Endothelial cell of umbilical vein (primary cell): ENCODE measurements around the gene CFAP43. TPM values are rescaled to one million over a fixed set of nuclear protein-coding genes. Genes with fewer than 3 reads are reported as not detected.

Experiments used
- BruUV-seq: library from RNA; stranded (reverse); fragments of 400-500 nt; replicated peaks from 2 replicates; lab custom pipeline; 2021; lab: Mats Ljungman, UMichigan
- CTCF ChIA-PET: fragments of 300-600, 350-600 bp; sonication (Branson Sonifier 250); formaldehyde crosslinking; loops from one replicate; lab custom pipeline; 2021; ENCODE audit warnings: antibody characterized with exemption, inconsistent platforms; lab: Charles Lee
- POLR2A ChIA-PET: fragments of 300-600, 350-600 bp; sonication (Branson Sonifier 250); formaldehyde crosslinking; loops from one replicate; lab custom pipeline; 2021; ENCODE audit warnings: antibody characterized with exemption, inconsistent platforms; lab: Charles Lee
- DNase-seq: peaks from one replicate; pipeline ENCODE4 v3.0.0-alpha.2; 2011; ENCODE audit warnings: low read depth, low spot score
- FAIRE-seq: peaks from 2 replicates; lab custom pipeline; 2011; peaks lifted over from hg19 to GRCh38; lab: Jason Lieb, UNC
- H2AFZ ChIP-seq: 2 replicates; pipeline ENCODE4 v1.6.0; 2012; ENCODE audit warnings: low read depth, low read length, control low read depth, inconsistent platforms
- H3K27ac ChIP-seq: 2 replicates; pipeline ENCODE4 v1.5.1; 2011; ENCODE audit warnings: low read depth, mild to moderate bottlenecking, control low read depth, low read length, moderate library complexity; ENCODE audit not compliant: insufficient read depth
- H3K27me3 ChIP-seq, 2 experiments: 2 replicates each; pipeline versions ENCODE4 v1.6.0 to v1.6.1; 2011; ENCODE audit warnings: low read length in 2 of 2, mixed read lengths in 1 of 2; ENCODE audit not compliant: control insufficient read depth in 2 of 2, insufficient read depth in 2 of 2
- H3K36me3 ChIP-seq, 2 experiments: 2 replicates in 1 of 2; 3 replicates in 1 of 2; pipeline ENCODE4 v1.5.1; 2011; ENCODE audit warnings: low read length in 2 of 2, mild to moderate bottlenecking in 1 of 2, moderate library complexity in 1 of 2; ENCODE audit not compliant: control insufficient read depth in 2 of 2, insufficient read depth in 2 of 2; ENCODE audit errors: extremely low read depth in 1 of 2
- H3K4me1 ChIP-seq: 3 replicates; pipeline ENCODE4 v1.5.1; 2011; ENCODE audit warnings: mild to moderate bottlenecking, low read length; ENCODE audit not compliant: control insufficient read depth, insufficient read depth; ENCODE audit errors: extremely low read depth
- H3K4me2 ChIP-seq: 2 replicates; pipeline ENCODE4 v1.6.1; 2011; ENCODE audit warnings: low read length, control low read depth, mixed read lengths; ENCODE audit not compliant: insufficient read depth
- H3K4me3 ChIP-seq, 3 experiments: fragments of 200-600 bp in 1 of 3; sonication (generic), shearing (Covaris generic) in 1 of 3; replicated peaks in 1 of 3; 2 replicates each; pipeline ENCODE4 v1.5.1; 2011 to 2016; ENCODE audit warnings: control low read depth in 3 of 3, low read length in 3 of 3, mild to moderate bottlenecking in 2 of 3, inconsistent platforms in 1 of 3, low read depth in 1 of 3, moderate library complexity in 1 of 3; ENCODE audit not compliant: insufficient read depth in 1 of 3
- H3K79me2 ChIP-seq: 2 replicates; pipeline ENCODE4 v1.6.0; 2012; ENCODE audit warnings: low read length, inconsistent platforms; ENCODE audit not compliant: control insufficient read depth, insufficient read depth
- H3K9ac ChIP-seq: replicated peaks from 2 replicates; pipeline ENCODE3; 2011; ENCODE audit warnings: low read length, control low read depth; ENCODE audit not compliant: insufficient read depth; ENCODE audit errors: extremely low read depth
- H3K9me1 ChIP-seq: replicated peaks from 3 replicates; pipeline ENCODE4 v1.6.0; 2011; ENCODE audit warnings: mild to moderate bottlenecking, low read length; ENCODE audit not compliant: control insufficient read depth, insufficient read depth; ENCODE audit errors: extremely low read depth
- H3K9me3 ChIP-seq: replicated peaks from 2 replicates; pipeline ENCODE4 v1.5.1; 2012; ENCODE audit warnings: low read length, inconsistent platforms; ENCODE audit not compliant: control insufficient read depth, insufficient read depth
- H4K20me1 ChIP-seq: replicated peaks from 2 replicates; pipeline ENCODE3; 2011; ENCODE audit warnings: mild to moderate bottlenecking, low read length; ENCODE audit not compliant: control insufficient read depth, insufficient read depth; ENCODE audit errors: extremely low read depth
- EZH2 ChIP-seq: IDR thresholded peaks from 2 replicates; pipeline ENCODE4 v1.6.1; 2012; ENCODE audit warnings: borderline replicate concordance, low read depth, mild to moderate bottlenecking, moderate library complexity, low read length, inconsistent platforms; ENCODE audit not compliant: severe bottlenecking
- FOS ChIP-seq: IDR thresholded peaks from 2 replicates; pipeline ENCODE4 v1.6.1; 2011; ENCODE audit warnings: mild to moderate bottlenecking, low read length, moderate library complexity, borderline replicate concordance; ENCODE audit not compliant: insufficient read depth
- GATA2 ChIP-seq: IDR thresholded peaks from 2 replicates; pipeline ENCODE4 v1.7.0; 2011; ENCODE audit warnings: low read depth, mild to moderate bottlenecking, moderate library complexity, mixed read lengths, low read length; ENCODE audit not compliant: insufficient read length, insufficient read depth
- JUN ChIP-seq: IDR thresholded peaks from 2 replicates; pipeline ENCODE4 v1.6.1; 2011; ENCODE audit warnings: borderline replicate concordance, low read depth; ENCODE audit not compliant: insufficient read length, insufficient read depth
- MYC ChIP-seq: IDR thresholded peaks from one replicate; pipeline ENCODE4 v1.6.1; 2011; ENCODE audit warnings: mild to moderate bottlenecking, low read depth, low read length
- POLR2A ChIP-seq: IDR thresholded peaks from 2 replicates; pipeline ENCODE4 v1.6.1; 2012; ENCODE audit warnings: low read depth, mild to moderate bottlenecking, control low read depth, low read length
- POLR2AphosphoS5 ChIP-seq: IDR thresholded peaks from 2 replicates; pipeline ENCODE4 v1.6.1; 2012; ENCODE audit warnings: low read depth, mild to moderate bottlenecking, control low read depth, low read length, moderate library complexity; ENCODE audit not compliant: insufficient read depth
- dilution Hi-C: fragments of 300-500 bp; cut with MboI; formaldehyde crosslinking; loops from one replicate; pipeline ENCODE4 v1.15.0; 2019; ENCODE audit warnings: low sequenced_read_pairs; ENCODE audit not compliant: extremely low pct_ligation_motif_present
- intact Hi-C: fragments of 100-400 bp; cut with micrococcal nuclease; formaldehyde crosslinking; loops from one replicate; pipeline ENCODE4 v1.10.0; 2022
- polyA plus RNA-seq, 4 experiments: library from polyadenylated mRNA; depleted of rRNA in 3 of 4; stranded (reverse) in 3 of 4; unstranded in 1 of 4; fragments of >200 nt; gene quantifications; 2 replicates each; pipeline versions ENCODE4 v1.2.1 to v1.2.3, GENCODE V29; 2011 to 2012; ENCODE audit warnings: missing spikeins in 1 of 4
- total RNA-seq: library from RNA; stranded (reverse); gene quantifications from 2 replicates; pipeline ENCODE4 v1.2.3, GENCODE V29; 2021
- TF ChIP-seq, protein P1 (sequence below): IDR thresholded peaks from 2 replicates; pipeline ENCODE4 v1.6.1; 2011; ENCODE audit not compliant: insufficient read depth, insufficient read length
- TF ChIP-seq, protein P2 (sequence below), 2 donors: IDR thresholded peaks; 1 replicate in 1 of 2; 2 replicates in 1 of 2; pipeline ENCODE4 v1.5.1; 2011; ENCODE audit warnings: low read length in 2 of 2, mild to moderate bottlenecking in 2 of 2, moderate library complexity in 2 of 2, control low read depth in 1 of 2, inconsistent platforms in 1 of 2, low read depth in 1 of 2; ENCODE audit not compliant: insufficient read depth in 1 of 2; ENCODE audit errors: extremely low read depth in 1 of 2

CFAP43 gene
- total and polyA plus RNA-seq, 2 donors (not counting 3 experiments of a cell fraction or from before 2014, with no cell fraction given): 0.04 TPM; not detected in 1

DNA sequence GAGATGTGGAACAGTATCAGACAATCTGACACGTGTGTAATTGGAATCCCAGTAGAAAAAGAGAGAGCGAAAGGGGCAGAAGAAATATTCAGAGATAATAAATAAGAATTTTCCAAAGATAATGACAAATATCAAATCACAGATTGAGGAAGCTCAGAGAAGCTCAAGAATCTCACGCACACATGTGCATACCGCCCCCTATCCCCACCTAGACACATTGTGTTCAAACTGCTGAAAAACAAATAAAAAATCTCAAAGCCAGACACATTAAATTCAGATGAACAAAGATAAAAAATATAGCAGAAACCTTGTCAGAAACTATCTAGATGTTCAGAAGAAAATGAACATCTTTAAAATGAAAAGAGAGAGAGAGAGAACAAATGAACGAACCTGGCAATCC is 92.9 kb downstream of the CFAP43 start:
- Histone ChIP-seq H3K36me3 (no peaks in the 10 kb centered on the region), H3K27ac (no peak overlapping the region), H3K9ac (no peak overlapping the region), H2AFZ (no peak overlapping the region), H3K9me1 (no peaks in the 10 kb centered on the region), H3K4me2 (no peak overlapping the region), H3K4me1 (no peaks in the 10 kb centered on the region), H3K4me3 (no peak overlapping the region), H4K20me1 (no peaks in the 10 kb centered on the region), H3K9me3 (no peaks in the 10 kb centered on the region), H3K79me2 (no peaks in the 10 kb centered on the region), H3K27me3 (peaks cover 4% of the 10 kb centered on the region in 2 experiments)
- FAIRE-seq (no peak), DNase-seq (no peak)
- TF ChIP-seq, protein P1, sequence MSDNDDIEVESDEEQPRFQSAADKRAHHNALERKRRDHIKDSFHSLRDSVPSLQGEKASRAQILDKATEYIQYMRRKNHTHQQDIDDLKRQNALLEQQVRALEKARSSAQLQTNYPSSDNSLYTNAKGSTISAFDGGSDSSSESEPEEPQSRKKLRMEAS: no peak
- TF ChIP-seq, protein P2, sequence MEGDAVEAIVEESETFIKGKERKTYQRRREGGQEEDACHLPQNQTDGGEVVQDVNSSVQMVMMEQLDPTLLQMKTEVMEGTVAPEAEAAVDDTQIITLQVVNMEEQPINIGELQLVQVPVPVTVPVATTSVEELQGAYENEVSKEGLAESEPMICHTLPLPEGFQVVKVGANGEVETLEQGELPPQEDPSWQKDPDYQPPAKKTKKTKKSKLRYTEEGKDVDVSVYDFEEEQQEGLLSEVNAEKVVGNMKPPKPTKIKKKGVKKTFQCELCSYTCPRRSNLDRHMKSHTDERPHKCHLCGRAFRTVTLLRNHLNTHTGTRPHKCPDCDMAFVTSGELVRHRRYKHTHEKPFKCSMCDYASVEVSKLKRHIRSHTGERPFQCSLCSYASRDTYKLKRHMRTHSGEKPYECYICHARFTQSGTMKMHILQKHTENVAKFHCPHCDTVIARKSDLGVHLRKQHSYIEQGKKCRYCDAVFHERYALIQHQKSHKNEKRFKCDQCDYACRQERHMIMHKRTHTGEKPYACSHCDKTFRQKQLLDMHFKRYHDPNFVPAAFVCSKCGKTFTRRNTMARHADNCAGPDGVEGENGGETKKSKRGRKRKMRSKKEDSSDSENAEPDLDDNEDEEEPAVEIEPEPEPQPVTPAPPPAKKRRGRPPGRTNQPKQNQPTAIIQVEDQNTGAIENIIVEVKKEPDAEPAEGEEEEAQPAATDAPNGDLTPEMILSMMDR (IDR thresholded peaks at IDR 0.05; ENCODE audit: extremely low read depth in 1 of 2, insufficient read depth in 1 of 2, low read depth in 1 of 2, low read length in 2 of 2): peak in 1 of 2 donors; percentile 30
- BruUV-seq: no TSS peak
- dilution Hi-C loops (no loop called here), intact Hi-C loops (no loop called here)
- POLR2A ChIA-PET: no interaction called here
- CTCF ChIA-PET: interaction anchor here (0.5 to 1.0 kb wide), 6 partner anchors 12 to 251 kb away, joined by 3 to 5 read pairs (median 3); no protein-coding TSS in a partner anchor

DNA sequence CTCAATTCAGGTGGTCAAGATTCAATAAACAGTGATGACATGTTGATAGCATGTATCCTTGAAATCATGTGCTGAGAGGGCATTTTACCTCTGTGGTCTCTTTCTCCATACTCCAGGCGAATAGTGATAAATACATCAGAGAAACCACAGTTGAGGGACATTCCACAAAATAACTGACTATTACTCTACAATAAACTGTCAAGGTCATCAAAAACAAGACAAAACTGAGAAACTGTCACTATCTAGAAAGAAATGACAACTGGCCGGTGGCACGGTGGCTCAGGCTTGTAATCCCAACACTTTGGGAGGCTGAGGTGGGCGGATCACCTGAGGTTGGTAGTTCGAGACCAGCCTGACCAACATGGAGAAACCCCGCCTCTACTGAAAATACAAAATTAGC is 94.0 kb downstream of the CFAP43 start:
- no peak overlapping the region for H3K4me3 ChIP-seq
- DNase-seq: no peak
- no peaks in the 10 kb centered on the region for H3K9me1 ChIP-seq
- no peak overlapping the region for H2AFZ ChIP-seq
- H4K20me1 ChIP-seq: no peaks in the 10 kb centered on the region
- no peak overlapping the region for H3K9ac ChIP-seq
- TF ChIP-seq EZH2 (no peak), FOS (no peak), JUN (no peak), POLR2AphosphoS5 (no peak), MYC (no peak), POLR2A (no peak), GATA2 (no peak)
- TF ChIP-seq, protein P2 (IDR thresholded peaks at IDR 0.05; ENCODE audit: extremely low read depth in 1 of 2, insufficient read depth in 1 of 2, low read depth in 1 of 2, low read length in 2 of 2): no peak
- TF ChIP-seq, protein P1: no peak
- FAIRE-seq: no peak
- dilution Hi-C loops (no loop called here), intact Hi-C loops (no loop called here)
- no TSS peak for BruUV-seq
- no peaks in the 10 kb centered on the region for H3K79me2 ChIP-seq
- H3K4me2 ChIP-seq: no peak overlapping the region
- no peaks in the 10 kb centered on the region for H3K36me3 ChIP-seq
- no peaks in the 10 kb centered on the region for H3K9me3 ChIP-seq
- ChIA-PET CTCF (interaction anchor here (1.0 kb wide), 1 partner anchor 117 kb away, joined by 3 read pairs; no protein-coding TSS in a partner anchor), POLR2A (no interaction called here)
- no peaks in the 10 kb centered on the region for H3K4me1 ChIP-seq
- H3K27ac ChIP-seq: no peak overlapping the region
- no peaks in the 10 kb centered on the region for H3K27me3 ChIP-seq
